Lower leg skin (tissue), 4 donors: Measurements from ENCODE around the gene HSF5. TPM values are rescaled to one million over a fixed set of nuclear protein-coding genes. Genes with fewer than 3 reads are reported as not detected.

Experiments used
- DNase-seq, 2 donors: peaks; one replicate each; pipeline ENCODE4 v3.0.0-alpha.2; 2019; ENCODE audit warnings: low spot score in 2 of 2
- H3K4me3 ChIP-seq: fragments of 200-600 bp; sonication (generic); 2 replicates; pipeline ENCODE4 v1.5.1; 2017; ENCODE audit warnings: mild to moderate bottlenecking, low read depth; ENCODE audit not compliant: poor library complexity, severe bottlenecking
- POLR2A ChIP-seq, 2 donors: fragments of 450-650 bp; IDR thresholded peaks; one replicate each; pipeline ENCODE4 v1.6.1; 2016 to 2017; ENCODE audit warnings: antibody characterized with exemption in 2 of 2, mild to moderate bottlenecking in 1 of 2, moderate library complexity in 1 of 2
- WGBS, 2 donors: methylation state at CpG; one replicate each; pipeline ENCODE4 v1.1.5; 2018; 5-methylcytosine and 5-hydroxymethylcytosine counted together
- intact Hi-C: fragments of 100-400 bp; cut with DNase I; formaldehyde crosslinking; loops from one replicate; pipeline ENCODE4 v1.15.0; 2023; ENCODE audit warnings: low total_unique reads
- total RNA-seq, 4 donors: library from RNA; depleted of rRNA; stranded (reverse); fragments of >200 nt; gene quantifications; one replicate each; pipeline ENCODE4 v1.1.0, GENCODE V29; 2016
- TF ChIP-seq, protein P1 (sequence below), 3 donors: fragments of 450-650 bp; IDR thresholded peaks; one replicate each; pipeline ENCODE4 v1.5.1; 2016; ENCODE audit warnings: antibody characterized with exemption in 3 of 3, mild to moderate bottlenecking in 3 of 3, moderate library complexity in 2 of 3

Gene HSF5
- total RNA-seq, 4 donors from 2014 or later, result 0.08 to 0.10 TPM; not detected in 2

DNA sequence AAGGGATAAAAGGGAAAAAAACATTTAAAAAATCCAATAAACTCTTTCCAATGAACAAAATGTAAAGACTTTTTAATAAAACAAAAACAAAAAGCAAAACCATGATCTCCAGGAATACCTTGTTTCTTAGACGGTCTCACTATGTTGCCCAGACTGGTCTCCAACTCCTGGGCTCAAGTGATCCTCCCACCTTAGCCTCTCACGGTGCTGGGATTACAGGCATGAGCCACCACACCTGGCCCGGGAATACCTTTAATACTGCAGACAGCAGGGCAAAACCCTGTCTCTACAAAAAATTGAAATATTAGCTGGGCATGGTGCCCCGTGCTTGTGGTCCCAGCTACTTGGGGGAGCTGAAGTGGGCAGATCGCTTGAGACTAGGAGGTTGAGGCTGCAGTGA, 78.8 kb downstream of the HSF5 start:
- intact Hi-C loops, result no loop called here

DNA sequence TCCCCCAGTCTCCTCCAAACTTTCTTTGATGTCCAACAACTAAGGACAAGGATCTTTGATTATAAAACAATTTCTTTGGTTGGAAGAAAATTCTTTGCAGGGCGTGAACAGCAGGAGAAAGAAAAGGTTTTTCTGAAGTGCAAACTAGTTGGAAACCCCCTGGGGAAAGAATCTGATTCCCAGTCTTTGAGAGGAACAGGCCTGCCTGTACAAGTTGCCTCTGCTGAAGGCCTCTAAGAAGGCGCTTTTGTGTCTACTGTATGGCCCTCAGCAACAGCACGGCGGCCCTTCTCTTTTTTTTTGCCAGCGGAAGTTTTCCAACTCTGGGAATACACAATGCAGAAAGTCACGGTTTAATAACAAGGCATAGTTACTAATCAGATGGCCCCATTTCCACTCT, 84.9 kb downstream of the HSF5 start:
- intact Hi-C loops, result no loop called here
- 33 to 37% methylated on average over 6 of the region's 6 CpGs for WGBS, 2 donors
- no peak for DNase-seq

More for the DNA sequence above, 78.8 kb downstream of the HSF5 start:
- no peak for DNase-seq
- H3K4me3 ChIP-seq, result no peak overlapping the region
- TF ChIP-seq, protein P1, sequence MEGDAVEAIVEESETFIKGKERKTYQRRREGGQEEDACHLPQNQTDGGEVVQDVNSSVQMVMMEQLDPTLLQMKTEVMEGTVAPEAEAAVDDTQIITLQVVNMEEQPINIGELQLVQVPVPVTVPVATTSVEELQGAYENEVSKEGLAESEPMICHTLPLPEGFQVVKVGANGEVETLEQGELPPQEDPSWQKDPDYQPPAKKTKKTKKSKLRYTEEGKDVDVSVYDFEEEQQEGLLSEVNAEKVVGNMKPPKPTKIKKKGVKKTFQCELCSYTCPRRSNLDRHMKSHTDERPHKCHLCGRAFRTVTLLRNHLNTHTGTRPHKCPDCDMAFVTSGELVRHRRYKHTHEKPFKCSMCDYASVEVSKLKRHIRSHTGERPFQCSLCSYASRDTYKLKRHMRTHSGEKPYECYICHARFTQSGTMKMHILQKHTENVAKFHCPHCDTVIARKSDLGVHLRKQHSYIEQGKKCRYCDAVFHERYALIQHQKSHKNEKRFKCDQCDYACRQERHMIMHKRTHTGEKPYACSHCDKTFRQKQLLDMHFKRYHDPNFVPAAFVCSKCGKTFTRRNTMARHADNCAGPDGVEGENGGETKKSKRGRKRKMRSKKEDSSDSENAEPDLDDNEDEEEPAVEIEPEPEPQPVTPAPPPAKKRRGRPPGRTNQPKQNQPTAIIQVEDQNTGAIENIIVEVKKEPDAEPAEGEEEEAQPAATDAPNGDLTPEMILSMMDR (IDR thresholded peaks at IDR 0.05), result no peak
- no peak for TF ChIP-seq POLR2A (IDR thresholded peaks at IDR 0.05)
- 78% methylated on average over 5 of the region's 5 CpGs for WGBS, 2 donors

DNA sequence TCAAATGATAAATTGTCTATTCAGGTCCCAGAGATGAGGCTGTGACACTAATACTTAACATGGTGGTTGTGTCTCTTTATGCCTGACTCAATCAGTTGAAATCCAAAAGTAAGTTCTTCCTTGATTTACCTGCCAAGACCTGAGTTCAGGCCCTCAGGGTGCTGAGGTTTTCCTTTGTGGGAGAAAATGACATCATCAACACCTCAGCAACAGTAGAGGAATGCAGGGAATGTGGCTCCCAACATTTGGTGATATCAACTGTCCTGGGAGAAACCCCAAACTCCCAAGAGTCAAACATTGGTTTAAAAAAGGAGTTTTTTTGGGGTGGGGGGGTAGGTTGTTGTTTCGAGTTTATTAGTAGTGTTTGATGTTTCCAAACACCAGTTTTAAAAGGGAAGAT, 85.5 kb downstream of the HSF5 start:
- intact Hi-C loops, result no loop called here
- TF ChIP-seq, protein P1 (IDR thresholded peaks at IDR 0.05), result no peak
- TF ChIP-seq POLR2A (IDR thresholded peaks at IDR 0.05), result no peak
- DNase-seq, result peak in 1 of 2 donors; percentile 41
- H3K4me3 ChIP-seq, result no peak overlapping the region
- WGBS, 2 donors, result 29 to 42% methylated on average over 1 of the region's 1 CpG

More for the DNA sequence above, 84.9 kb downstream of the HSF5 start:
- no peak for TF ChIP-seq POLR2A (IDR thresholded peaks at IDR 0.05)
- TF ChIP-seq, protein P1 (IDR thresholded peaks at IDR 0.05), result no peak
- no peak overlapping the region for H3K4me3 ChIP-seq

DNA sequence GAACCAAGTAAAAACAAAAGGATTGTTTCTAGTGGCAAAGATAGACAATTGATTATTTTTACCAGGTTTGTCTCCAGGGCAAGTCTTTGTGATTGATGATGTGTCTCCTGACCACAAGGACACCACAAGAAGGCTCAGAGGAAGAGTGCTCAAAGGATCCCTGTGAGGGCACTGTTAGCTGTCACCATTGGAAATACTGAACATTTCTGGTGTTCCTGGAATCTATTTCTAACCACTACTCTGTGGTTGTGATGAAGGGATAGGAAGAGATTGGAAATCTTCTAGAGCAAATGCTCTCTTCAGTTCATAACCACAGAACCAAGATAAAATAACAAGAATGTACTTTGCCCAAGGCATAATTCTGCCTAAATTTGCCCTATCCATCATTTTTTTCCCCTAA, 86.2 kb downstream of the HSF5 start:
- intact Hi-C loops, result no loop called here
- DNase-seq, result no peak
- H3K4me3 ChIP-seq, result no peak overlapping the region
- TF ChIP-seq, protein P1 (IDR thresholded peaks at IDR 0.05), result no peak
- no peak for TF ChIP-seq POLR2A (IDR thresholded peaks at IDR 0.05)

DNA sequence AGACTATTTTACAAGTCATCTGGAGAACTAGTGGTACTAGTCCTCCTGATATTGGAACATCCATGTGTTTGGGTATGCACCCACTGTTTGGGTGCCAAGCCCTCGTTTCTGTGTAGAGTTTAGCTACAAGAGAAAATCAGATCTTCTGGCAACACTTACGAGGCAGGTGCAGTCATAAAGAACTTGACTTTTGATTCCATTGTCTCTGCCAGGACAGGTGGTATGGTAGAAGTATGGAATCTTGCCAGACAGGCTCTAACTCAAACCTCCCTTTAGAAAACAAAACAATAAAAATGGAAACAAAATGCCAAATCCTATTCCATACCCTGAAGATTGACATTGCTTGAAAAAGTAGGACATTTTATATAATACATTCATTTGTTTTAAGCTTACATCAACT, 86.9 kb downstream of the HSF5 start:
- intact Hi-C loops, result no loop called here
- 31 to 37% methylated on average over 2 of the region's 2 CpGs for WGBS, 2 donors
- TF ChIP-seq, protein P1 (IDR thresholded peaks at IDR 0.05), result no peak
- no peak for TF ChIP-seq POLR2A (IDR thresholded peaks at IDR 0.05)
- DNase-seq, result no peak
- no peak overlapping the region for H3K4me3 ChIP-seq

DNA sequence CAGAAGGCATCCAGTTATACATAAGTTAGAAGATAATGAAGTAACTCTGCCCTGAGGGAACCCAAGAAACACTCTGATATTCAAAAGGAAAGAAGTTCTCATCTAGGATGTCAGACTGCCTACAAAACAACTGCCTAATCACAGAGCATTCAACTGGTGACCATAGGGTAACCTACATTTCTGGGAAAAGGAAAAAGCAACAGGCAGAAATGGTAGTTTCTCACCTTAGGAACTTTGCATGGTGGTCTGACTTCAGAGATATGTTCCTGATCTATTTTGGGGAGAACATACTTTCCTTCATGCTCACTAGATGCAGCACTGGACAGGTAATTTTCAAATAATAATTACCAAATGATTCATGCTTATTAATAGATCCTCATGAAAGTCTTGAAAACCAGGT, 87.4 kb downstream of the HSF5 start:
- no peak overlapping the region for H3K4me3 ChIP-seq
- TF ChIP-seq POLR2A (IDR thresholded peaks at IDR 0.05), result no peak
- TF ChIP-seq, protein P1 (IDR thresholded peaks at IDR 0.05), result no peak
- intact Hi-C loops, result no loop called here

More for the DNA sequence above, 87.4 kb downstream of the HSF5 start:
- DNase-seq, result no peak
